HG02938 (cell line): ENCODE data around the gene SH3PXD2B.

ENCODE experiments used
- ATAC-seq: cut with Tn5 transposase; IDR thresholded peaks from one replicate; pipeline ENCODE4 v1.9.1; 2021; ENCODE audit warnings: mild to moderate bottlenecking, moderate library complexity; ENCODE audit not compliant: unreplicated experiment

Gene SH3PXD2B

DNA sequence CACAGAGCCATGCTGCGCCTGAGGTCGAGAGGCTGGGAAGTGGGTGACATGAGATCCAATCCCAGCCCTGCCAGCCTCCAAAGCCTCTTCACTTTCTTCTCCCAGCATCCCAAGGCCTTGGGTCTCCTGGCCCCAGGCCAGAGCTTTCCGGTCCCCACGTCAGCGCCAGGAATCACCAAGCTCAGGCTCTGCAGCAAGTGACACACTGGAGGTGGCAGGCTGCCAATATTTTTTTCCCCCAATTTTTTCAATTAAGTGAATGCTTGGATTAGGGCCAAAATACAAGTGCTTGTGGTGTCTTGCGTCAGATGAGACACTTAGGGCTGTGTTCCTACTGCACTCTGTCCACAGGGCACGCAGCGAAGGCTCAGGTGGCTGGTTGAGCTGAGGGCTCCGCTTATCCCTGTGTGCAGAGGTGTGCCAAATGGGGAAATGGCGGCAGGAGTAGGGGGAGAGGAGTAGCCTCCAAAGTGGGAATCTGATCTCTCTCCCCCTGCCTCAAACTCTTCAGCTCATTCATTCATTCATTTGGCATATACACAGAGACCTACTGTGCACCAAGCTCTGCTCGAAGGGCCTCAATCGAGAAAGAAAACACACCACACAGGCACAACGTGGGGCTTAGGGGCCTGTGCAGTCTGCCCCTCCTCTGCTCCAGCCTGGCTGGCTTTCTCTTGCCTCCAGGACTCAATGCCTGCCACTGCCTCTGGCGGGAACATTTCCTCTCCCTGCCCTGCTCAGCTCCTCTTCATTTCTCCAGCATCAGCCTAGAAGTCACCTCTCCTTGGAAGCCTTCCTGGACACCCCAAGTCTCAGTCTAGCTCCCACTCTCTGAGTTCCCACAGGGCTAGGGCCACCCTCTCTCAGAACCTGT, 16.6 kb downstream of the SH3PXD2B start:
- no peak for ATAC-seq

DNA sequence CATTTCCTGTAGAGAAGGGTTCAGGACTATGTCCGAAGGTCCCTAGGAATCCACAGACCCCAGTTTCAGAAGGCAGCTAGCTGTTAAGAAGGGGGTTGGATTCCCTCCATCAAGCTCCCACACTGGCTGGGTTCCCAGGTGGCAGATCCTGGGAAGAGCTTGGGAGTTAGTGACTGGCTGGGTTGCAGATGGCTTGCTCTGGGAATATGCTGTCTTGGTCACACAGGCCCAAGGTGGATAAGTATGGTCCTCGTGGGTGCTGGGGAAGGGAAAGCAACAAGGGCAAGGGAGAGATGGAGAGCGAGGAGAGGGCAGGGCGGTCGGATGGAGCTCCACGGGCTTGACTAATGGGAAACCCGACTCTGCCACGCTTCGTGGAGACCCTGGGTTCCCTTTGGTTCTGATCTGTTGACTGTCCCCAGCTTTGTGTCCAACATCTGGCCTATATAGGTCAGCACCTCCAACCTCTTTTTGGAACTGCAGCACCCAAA, 17.4 kb downstream of the SH3PXD2B start:
- ATAC-seq = no peak

DNA sequence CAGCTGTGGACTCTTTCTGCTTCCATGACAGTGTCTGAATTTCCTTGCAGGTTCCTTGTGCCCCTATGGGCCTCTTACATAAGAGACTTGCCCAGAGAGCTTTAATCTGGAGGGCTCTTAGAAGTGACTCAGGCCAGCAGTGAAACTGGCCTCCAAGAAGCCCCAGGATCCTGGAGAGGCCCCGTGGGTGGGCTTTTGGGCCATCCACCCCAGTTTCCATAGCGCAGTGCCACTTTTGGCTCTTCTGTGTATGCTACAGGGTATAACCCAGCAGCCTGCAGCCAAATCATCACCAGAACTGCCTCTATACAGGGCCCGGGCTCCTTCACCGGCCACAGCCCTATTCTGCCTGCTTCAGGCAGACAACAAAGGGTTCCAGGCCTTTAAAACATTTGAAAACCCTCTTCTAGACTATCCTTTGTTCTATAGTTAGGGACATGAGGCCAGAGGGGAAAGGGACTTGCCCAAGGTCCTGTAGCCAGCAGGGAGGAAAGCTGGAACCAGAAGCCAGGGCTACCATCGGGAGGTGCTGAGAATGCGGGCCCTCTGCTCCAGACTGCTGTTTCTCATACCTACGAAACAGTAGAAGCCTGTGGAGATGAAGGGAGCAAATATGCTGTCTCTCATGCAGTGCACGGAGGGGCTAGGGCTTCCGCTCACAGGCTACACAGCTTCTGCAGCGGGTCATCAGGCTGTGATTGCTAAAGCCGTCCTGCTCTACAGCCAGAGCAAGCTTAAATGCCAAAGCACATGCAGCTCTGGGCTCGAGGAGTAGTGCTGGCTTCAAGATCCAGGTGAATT, 18.0 kb downstream of the SH3PXD2B start:
- ATAC-seq = no peak

DNA sequence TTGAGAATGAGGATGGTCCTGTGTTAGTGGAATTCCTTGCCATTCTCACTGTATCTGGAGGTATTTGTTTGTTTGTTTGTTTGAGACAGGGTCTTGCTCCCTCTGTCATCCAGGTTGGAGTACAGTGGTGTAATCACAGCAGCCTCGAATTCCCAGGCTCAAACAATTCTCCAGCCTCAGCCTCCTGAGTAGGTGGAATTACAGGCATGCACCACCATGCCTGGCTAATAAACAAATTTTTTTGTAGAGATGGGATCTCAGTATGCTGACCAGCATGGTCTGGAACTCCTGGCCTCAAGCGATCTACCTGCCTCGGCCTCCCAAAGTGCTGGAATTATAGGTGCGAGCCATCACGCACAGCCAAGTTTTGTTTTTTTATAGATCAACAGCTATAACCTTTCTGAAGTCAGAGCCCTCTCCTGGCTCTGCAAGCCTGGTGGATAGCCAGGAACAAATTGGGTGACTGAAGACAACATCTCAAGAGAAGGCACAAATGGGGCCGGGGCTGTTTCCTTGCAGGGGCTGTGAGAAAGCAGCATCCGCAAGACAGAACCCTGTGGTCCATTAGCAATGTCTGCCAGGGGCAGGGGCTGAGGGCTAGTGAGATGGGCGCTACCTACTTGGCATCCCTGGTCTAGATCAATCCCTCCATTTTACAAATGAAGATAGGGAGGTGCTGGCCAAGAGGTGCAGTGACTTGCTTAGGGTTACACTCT, 18.8 kb downstream of the SH3PXD2B start:
- ATAC-seq = no peak

DNA sequence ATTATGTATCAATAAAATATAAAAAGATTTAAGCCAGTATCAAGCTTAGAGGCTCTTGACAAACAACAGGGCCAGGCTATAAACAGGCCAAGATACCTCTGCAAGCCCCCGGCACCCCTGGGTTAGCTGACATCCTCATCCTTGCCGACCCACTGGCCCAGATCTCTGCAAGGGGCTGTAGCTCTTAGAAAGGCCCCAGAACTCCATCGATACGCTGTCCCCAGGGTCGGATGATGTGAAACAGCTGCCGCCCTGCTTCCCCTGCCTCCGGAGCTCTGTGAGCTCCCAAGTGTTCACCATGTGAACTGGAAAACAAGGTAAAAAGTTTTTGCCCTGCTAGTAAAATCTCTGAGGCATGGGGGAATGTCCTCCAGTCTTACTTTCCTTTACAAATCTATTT, 20.1 kb downstream of the SH3PXD2B start:
- ATAC-seq = no peak

DNA sequence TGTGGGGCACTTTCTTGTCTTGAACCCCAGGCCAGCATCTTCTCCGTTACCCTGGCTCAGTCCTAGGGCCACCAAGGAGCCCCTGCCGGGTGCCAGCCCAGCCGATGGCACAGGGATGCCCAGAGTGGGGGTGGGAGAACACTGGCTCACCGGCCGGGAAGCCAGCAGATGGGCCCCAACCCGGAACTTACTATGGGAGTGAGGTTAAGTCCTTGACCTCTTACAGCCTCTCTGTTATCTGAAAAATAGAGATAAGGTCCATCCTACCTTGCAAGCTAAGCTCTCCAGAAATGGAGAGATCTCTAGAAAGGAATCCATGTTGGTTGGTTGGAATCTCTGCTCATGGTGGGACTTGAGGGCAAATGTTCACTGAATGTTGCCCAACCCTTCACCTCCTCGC, 20.8 kb downstream of the SH3PXD2B start:
- ATAC-seq = no peak

DNA sequence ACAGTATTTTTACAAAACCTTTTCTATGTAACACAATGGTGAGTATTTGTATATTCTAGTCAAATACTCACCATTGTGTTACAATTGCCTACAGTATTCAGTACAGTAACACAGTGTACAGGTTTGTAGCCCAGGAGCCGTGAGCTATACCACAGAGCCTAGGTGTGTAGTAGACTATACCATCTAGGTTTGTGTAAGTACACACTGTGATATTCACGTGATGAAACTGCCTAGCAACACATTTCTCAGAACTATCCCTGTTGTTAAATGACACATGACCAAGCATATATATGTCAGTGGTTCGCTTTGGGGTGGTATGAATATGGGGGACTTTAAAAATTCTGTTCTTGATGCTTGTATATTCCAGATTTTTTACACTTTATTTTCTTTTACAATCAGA, 21.3 kb downstream of the SH3PXD2B start:
- ATAC-seq = no peak

DNA sequence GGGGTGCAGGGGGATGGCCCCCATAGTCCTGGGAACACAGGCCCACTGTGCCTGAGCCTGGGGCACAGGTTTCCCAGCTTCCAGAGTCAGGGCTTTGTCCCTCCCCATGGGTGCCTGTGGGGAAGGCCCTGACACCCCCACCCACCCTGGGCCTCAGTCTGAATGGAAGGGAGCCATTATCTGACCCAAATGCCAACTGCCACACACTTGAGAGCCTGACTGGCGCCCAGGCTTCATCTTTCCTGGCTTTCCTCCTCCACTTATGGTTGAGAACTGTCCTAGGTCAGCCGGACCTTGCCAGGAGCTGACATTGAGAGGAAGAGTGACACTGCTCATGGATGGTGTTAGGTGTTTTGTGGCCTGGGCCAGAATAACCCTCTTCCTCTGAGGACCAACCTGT, 24.0 kb downstream of the SH3PXD2B start:
- no peak for ATAC-seq

DNA sequence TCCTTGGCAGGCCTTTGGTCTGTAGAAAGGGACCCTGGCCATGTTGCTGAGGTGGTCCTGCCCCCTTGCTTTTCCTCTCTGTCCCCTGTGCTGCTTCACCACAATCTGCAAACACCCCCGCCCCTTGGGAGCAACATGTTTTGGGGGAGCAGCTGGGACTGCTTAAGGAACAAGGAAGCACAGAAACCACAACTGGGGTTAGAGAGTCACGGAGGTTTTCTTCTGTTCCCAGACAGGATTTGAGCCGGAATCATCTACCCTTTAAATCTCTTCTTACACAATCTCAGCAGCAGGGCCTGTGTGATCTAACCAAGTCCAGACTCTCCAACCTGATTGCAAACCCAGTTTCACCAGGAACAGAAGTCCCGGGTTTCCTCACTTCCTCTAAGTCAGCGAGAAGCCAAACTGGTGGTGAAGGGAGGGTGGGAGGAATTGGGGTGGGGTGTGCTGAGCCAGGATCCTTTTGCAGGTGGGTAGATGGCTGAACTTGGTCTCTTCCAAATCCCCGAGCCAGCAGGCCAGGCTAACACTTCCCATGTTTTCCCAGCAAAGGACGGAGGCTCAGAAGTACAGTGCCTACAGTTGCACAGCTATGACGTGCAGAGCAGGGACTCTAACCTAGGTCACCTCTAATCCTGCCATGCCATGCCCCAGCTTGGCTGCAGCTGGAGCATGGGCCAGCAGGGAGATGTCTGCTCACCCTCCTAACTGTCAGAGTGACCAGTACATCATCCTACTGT, 25.0 kb downstream of the SH3PXD2B start:
- no peak for ATAC-seq

DNA sequence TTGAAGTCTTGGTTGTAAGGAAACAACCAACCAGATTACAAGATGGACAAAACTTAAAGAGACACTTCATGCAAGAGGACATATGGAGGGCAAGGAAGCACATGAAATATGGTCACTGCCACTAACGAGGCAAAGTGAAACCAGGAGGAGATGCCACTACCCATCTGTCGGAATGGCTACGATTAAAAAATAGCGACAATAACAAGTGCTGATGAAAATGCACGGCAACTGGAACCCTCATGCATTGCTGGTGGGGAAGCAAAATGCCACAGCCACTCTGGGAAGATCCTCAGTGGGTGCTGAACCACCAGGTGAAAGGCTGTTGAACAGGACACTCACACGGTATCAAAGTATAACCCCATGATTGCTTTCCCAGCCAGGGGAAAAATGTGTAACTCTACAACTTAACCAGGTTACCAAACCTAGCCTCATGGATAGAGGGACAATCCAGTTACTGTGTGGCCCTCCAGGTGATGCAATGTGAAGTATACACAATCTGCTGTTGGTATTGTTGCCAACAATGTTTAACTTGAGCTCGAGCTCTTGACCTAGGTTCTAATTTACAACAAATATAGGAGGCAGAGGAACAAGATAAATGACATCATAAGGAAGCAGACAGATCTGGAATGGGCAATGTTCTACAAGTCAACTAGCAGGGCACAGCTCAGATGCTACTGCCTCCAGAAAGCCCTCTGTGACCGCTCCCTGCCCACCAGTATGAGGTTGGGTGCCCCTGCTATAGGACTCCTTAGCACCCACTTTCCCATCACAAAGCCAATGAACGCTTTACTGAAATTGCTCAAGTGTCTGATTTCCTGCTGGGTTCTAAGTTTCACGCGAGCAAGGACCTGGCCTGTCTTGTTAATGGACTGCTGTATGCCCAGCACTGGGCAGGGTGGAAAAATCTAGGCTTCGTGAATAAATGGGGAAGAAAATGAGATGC, 25.8 kb downstream of the SH3PXD2B start:
- ATAC-seq = no peak

DNA sequence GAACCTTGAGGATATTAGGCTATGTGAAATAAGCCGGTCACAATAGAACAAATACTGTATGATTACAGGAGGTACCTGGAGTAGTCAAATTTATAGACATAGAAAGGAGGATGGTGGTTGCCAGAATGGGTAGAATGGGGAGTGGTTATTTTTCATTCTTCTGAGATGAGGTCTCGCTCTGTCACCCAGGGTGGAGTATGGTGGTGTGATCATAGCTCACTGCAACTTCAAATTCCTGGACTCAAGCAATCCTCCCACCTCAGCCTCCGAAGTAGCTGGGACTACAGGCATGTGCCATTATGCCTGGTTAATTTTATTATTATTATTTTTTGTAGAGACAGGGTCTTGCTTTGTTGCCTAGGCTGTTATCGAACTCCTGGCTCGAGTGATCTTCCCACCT, 27.1 kb downstream of the SH3PXD2B start:
- ATAC-seq = no peak

DNA sequence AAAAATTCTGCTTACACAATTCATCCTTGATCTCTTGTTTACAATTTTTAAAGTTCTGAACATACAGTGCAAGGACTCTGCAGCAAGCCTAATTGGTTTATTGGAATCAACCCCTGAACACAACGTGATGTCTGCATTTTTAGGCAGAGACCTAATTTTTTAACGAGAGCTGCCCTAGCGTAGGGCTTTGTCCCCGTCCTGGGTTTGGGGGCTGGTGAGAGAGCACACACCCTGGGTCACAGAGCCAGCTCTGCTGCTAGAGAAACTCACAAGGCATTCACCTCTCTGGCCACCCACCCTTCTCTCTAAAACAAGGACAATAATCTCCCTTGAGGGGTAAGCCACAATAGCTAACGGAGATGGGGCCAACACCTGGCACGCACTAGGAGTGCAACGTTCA, 28.2 kb downstream of the SH3PXD2B start:
- no peak for ATAC-seq

DNA sequence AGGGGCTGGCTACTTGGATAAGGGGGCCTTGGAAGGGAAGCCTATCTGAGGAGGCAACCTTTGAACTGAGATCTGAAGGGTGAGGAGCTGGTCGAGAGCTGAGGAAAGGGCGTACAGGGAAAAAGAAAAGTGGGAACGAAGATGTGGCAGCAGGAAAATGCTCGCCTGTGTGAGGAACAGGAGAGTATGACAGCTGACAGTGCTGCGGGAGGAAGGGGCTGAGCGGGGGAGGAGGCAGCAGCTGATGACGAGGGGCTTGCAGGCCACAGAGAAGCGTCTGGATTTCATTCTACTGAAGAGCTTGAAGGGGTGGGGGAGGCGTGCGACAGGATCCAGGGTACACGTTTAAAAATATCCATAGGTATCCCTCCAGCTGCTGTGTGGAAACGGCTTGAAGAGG, 28.9 kb downstream of the SH3PXD2B start:
- no peak for ATAC-seq

DNA sequence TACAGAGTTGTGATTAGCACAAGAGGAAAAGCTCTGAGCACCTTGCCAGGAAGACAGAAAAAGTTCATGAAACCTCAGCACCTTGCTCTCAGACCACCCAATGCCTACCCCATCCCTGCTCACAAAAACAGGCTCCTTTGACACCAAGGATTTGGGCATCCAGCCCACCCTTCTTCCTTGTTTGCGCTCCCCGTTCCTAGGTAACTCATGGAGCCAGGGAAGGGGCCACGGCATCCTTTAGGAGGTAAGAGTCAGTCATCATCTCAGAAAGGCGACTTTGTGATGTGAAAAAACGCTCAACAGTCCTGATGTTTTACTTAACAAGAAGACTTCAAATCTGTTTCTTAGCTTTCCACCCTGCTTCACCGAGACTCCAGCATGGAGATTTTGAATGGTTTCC, 29.5 kb downstream of the SH3PXD2B start:
- ATAC-seq = no peak

DNA sequence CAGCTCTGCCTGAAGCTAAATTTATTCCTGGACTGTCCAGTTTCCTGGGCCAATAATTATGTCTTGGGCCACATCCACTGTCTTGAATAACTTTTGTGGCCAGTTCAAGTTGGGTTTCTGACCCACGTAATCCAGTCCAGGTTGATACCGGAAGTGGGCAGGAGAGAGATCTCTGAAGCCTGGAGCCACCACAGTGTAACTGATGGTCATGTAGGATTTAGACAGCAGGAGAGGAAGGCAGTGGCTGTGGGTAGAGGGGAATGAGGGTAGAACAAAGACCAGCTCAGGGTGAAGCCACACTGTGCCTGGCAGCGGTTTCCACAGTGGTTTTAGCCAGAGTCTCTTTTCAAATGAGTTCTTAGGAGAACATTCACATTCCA, 30.2 kb downstream of the SH3PXD2B start:
- no peak for ATAC-seq

DNA sequence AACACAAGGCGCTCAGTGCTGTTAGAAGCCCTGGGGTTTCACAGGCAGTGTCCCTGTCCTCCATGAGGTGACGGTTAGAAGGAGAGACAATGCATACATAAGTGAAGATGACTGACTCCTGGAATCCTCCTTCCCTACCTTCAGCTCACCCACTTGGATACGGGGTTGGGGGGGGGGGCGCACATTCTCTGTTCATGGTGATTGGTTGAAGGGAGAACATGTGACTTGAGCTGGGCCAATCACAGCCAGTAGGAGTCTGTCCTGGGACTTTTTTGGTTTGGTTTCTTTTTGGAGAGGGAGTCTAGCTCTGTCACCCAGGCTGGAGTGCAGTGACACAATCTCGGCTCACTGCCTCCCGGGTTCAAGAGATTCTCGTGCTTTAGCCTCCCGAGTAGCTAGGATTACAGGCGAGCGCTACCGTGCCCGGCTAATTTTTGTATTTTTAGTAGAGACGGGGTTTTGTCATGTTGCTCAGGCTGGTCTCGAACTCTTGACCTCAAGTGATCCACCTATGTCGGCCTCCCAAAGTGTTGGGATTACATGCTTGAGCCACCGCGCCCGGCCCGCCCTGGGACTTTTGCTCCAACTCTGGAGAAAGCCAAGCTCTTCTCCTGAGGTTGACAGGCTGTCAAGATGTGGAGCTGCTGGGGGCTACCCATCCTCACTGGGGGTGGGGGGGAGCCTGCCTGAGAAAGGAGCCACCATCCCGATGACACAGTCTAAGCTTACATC, 30.8 kb downstream of the SH3PXD2B start:
- no peak for ATAC-seq

DNA sequence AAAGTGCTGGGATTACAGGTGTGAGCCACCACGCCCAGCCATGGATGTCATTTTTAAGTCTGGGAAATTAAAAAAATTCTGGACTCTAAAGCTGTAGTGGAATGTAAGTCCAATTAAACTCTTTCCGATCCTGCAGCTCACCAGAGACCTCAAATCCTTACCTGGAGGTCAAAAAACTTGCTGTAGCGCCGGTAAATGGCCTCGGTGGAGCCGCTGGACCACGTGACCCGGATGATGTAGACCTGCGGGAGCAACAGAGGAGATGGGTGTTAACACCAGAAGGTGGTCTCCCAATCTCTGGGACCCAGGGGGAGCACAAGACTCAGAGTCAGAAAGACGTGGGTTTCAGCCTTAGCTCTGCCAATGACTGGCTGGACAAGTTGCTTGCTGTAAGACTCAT, 32.1 kb downstream of the SH3PXD2B start:
- no peak for ATAC-seq

DNA sequence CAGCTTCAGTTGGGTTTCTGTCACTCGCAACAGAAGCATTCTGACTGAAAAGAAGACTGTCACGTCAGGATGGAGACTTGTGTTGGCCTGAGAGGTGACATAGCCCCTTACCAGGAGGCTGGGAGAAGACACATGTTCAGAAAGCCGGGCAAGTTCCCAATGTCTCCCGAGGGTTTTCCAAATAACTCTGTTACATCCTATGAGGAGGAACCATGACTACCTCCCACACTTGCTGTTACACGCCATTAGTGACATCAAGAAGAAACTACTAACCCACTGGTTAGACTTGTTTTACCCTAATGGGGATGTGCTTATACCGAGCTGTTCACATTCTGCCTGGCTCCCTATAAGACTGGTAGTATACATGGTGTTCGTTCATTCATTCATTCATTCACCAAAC, 33.3 kb downstream of the SH3PXD2B start:
- no peak for ATAC-seq
